ENCODE results near the gene ANO7.

- TF ChIP-seq CTCF (IDR thresholded peaks at IDR 0.05; ENCODE audit: low read length), result no peak
- no peak for TF ChIP-seq EZH2 (optimal IDR thresholded peaks at IDR 0.05; ENCODE audit: low read depth, low read length)
- no peak for TF ChIP-seq EZH2phosphoT487 (IDR thresholded peaks at IDR 0.05; ENCODE audit: low read length)
These were observed 14.9 kb upstream of the ANO7 start for GRCh38 chr2:241173557-241173956.

All from MM.1S (cell line).